ENCODE results near the gene NDUFS1. TPM values are rescaled to one million over a fixed set of nuclear protein-coding genes. Genes with fewer than 3 reads are reported as not detected.

The NDUFS1 gene
- total and polyA plus RNA-seq, 2 of the 8 experiments (the other 6 are each of a cell fraction or from before 2014, with no cell fraction given), result 42.1 to 97.0 TPM

- Histone ChIP-seq H3K4me1 (replicated peaks in 1 of 4; ENCODE audit: control insufficient read depth in 3 of 4, insufficient read depth in 4 of 4, low read length in 3 of 4) (no peaks in the 10 kb centered on the region), H4K91ac (replicated peaks; ENCODE audit: insufficient read length, low read length) (no peak overlapping the region), H2AFZ (ENCODE audit: low read length) (no peak overlapping the region), H3K4me3 (ENCODE audit: extremely low read depth in 1 of 4, insufficient read depth in 2 of 4, low read depth in 3 of 4, low read length in 4 of 4) (no peak overlapping the region), H3K36me3 (ENCODE audit: control insufficient read depth in 2 of 4, insufficient read depth in 4 of 4, low read length in 3 of 4) (no peaks in the 10 kb centered on the region), H3K9me3 (ENCODE audit: insufficient read depth in 2 of 2, low read depth in 1 of 2, low read length in 1 of 2) (no peaks in the 10 kb centered on the region), H3K27me3 (replicated peaks in 1 of 4; ENCODE audit: control insufficient read depth in 3 of 4, extremely low read depth in 1 of 4, insufficient read depth in 3 of 4, low read length in 3 of 4) (no peaks in the 10 kb centered on the region), H4K8ac (ENCODE audit: extremely low read depth, insufficient read depth, low read length) (no peak overlapping the region), H3K79me2 (ENCODE audit: control insufficient read depth in 1 of 2, insufficient read depth in 2 of 2, low read length in 2 of 2) (no peaks in the 10 kb centered on the region), H4K20me1 (replicated peaks in 1 of 2; ENCODE audit: control insufficient read depth in 1 of 2, insufficient read depth in 2 of 2, low read length in 2 of 2) (no peaks in the 10 kb centered on the region), H2BK5ac (ENCODE audit: low read depth, low read length) (no peak overlapping the region), H3K23me2 (ENCODE audit: low read depth, low read length) (no peaks in the 10 kb centered on the region), H2BK120ac (replicated peaks; ENCODE audit: low read depth, low read length) (no peak overlapping the region), H2AK5ac (ENCODE audit: low read depth, low read length) (no peak overlapping the region), H3K4me2 (ENCODE audit: insufficient read depth in 1 of 2, low read depth in 2 of 2, low read length in 2 of 2) (no peak overlapping the region), H4K5ac (ENCODE audit: insufficient read length, low read depth, low read length) (no peak overlapping the region), H3K23ac (ENCODE audit: insufficient read length) (no peak overlapping the region), H2BK12ac (ENCODE audit: low read depth, low read length) (no peak overlapping the region), H2BK20ac (ENCODE audit: low read length) (no peak overlapping the region), H3K4ac (replicated peaks; ENCODE audit: insufficient read length, low read depth, low read length) (no peak overlapping the region), H3K14ac (ENCODE audit: insufficient read length) (no peak overlapping the region), H3K9ac (replicated peaks in 1 of 4; ENCODE audit: extremely low read depth in 1 of 4, low read depth in 3 of 4, low read length in 3 of 4) (no peak overlapping the region), H3K56ac (replicated peaks; ENCODE audit: insufficient read length, low read depth, low read length) (no peak overlapping the region), H3K18ac (ENCODE audit: extremely low read depth, low read length) (no peak overlapping the region), H2BK15ac (ENCODE audit: low read length) (no peak overlapping the region), H3K27ac (ENCODE audit: low read depth, low read length) (no peak overlapping the region), H3K79me1 (ENCODE audit: low read depth, low read length) (no peaks in the 10 kb centered on the region)
- ChIA-PET CTCF (ENCODE audit: partially characterized antibody) (interaction anchor here (0.7 to 1.3 kb wide), 3 partner anchors 10 to 1793 kb away, joined by 3 read pairs; no protein-coding TSS in a partner anchor), POLR2A (ENCODE audit: partially characterized antibody) (interaction anchor here (0.6 to 0.7 kb wide), 2 partner anchors 8 to 58 kb away, joined by 3 read pairs; no protein-coding TSS in a partner anchor)
- DNase-seq (ENCODE audit: low read depth in 1 of 2, low spot score in 2 of 2), result no peak
- WGBS, 2 experiments (ENCODE audit: extremely low coverage in 1 of 2, insufficient coverage in 1 of 2, insufficient read length in 1 of 2, insufficient replicate concordance in 2 of 2, low coverage in 1 of 2, low lambda C conversion rate in 2 of 2, missing lambda C conversion rate in 1 of 2), result 84% methylated on average over 6 of the region's 7 CpGs; no CpG with 5 or more reads in 1 of the 2 experiments
- no peak for FAIRE-seq
- TF ChIP-seq RFX5 (IDR thresholded peaks at IDR 0.05; ENCODE audit: borderline replicate concordance, low read depth, low read length) (no peak), EGR1 (IDR thresholded peaks at IDR 0.05; ENCODE audit: borderline replicate concordance, low read depth, low read length) (no peak), E2F6 (IDR thresholded peaks at IDR 0.05) (no peak), CEBPB (IDR thresholded peaks at IDR 0.05; ENCODE audit: low read depth, low read length) (no peak), HDAC6 (IDR thresholded peaks at IDR 0.05; ENCODE audit: low read depth, low read length) (no peak), CBX5 (IDR thresholded peaks at IDR 0.05; ENCODE audit: low read depth, low read length) (no peak), PHF8 (conservative IDR thresholded peaks at IDR 0.05; ENCODE audit: low read depth, low read length) (no peak), KDM5A (IDR thresholded peaks at IDR 0.05; ENCODE audit: low read length) (no peak), SIX5 (IDR thresholded peaks at IDR 0.05; ENCODE audit: low read depth, low read length) (no peak), SRF (IDR thresholded peaks at IDR 0.05; ENCODE audit: low read depth, low read length) (no peak), SAP30 (IDR thresholded peaks at IDR 0.05; ENCODE audit: insufficient read depth, insufficient replicate concordance, low read length) (no peak), USF2 (IDR thresholded peaks at IDR 0.05; ENCODE audit: low read length) (no peak), SP1 (IDR thresholded peaks at IDR 0.05; ENCODE audit: low read depth, low read length) (no peak)
These were observed 50.5 kb downstream of the NDUFS1 start for GRCh38 chr2:206108713-206109112.

Measured in H1 (cell line).